ENCODE results near the gene MOBP.

DNA sequence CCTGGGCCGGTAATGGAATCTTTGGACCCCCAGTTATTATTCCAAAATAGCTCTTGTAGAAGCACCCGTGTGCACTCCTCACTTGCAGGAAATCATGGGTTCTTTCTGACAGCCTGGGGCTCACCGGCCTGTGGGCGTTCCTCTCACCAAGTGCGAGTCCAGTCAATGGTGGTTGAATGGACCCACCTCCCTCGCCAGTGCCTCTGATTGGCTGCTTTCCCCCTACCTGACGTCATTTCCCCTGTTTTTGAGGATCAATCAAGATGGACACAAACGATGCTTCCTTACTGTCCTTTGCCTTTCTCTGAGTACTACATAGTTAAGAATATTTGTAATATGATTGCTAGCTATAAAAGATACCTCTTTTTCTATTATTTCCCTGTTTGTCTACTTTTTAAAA is 18.1 kb downstream of the MOBP start:
- TF ChIP-seq, protein P1, sequence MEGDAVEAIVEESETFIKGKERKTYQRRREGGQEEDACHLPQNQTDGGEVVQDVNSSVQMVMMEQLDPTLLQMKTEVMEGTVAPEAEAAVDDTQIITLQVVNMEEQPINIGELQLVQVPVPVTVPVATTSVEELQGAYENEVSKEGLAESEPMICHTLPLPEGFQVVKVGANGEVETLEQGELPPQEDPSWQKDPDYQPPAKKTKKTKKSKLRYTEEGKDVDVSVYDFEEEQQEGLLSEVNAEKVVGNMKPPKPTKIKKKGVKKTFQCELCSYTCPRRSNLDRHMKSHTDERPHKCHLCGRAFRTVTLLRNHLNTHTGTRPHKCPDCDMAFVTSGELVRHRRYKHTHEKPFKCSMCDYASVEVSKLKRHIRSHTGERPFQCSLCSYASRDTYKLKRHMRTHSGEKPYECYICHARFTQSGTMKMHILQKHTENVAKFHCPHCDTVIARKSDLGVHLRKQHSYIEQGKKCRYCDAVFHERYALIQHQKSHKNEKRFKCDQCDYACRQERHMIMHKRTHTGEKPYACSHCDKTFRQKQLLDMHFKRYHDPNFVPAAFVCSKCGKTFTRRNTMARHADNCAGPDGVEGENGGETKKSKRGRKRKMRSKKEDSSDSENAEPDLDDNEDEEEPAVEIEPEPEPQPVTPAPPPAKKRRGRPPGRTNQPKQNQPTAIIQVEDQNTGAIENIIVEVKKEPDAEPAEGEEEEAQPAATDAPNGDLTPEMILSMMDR (IDR thresholded peaks at IDR 0.05): no peak
- TF ChIP-seq POLR2A (IDR thresholded peaks at IDR 0.05): no peak

All from heart left ventricle (tissue), 13 donors.